Spinal cord (tissue), 10 donors: ENCODE measurements around the gene ALDH3B2. TPM values are rescaled to one million over a fixed set of nuclear protein-coding genes. Genes with fewer than 3 reads are reported as not detected.
"Not testable (repeated sequence)": the region's sequence is repeated elsewhere in the genome, so short reads cannot be mapped to it uniquely, and the experiment has no call there.

Experiments
- DNase-seq, 6 donors: peaks; one replicate each; pipeline versions ENCODE4 v3.0.0 to v3.0.0-alpha.2; 2013 to 2015; ENCODE audit warnings: low spot score in 6 of 6, low read depth in 4 of 6
- H3K27ac ChIP-seq: one replicate; pipeline ENCODE4 v1.5.1; 2013; ENCODE audit warnings: low read depth, low read length, control low read depth
- H3K27me3 ChIP-seq: one replicate; pipeline ENCODE4 v1.6.1; 2013; ENCODE audit warnings: low read length; ENCODE audit not compliant: control insufficient read depth, insufficient read depth
- H3K36me3 ChIP-seq: one replicate; pipeline ENCODE4 v1.6.1; 2013; ENCODE audit warnings: low read length; ENCODE audit not compliant: control insufficient read depth, insufficient read depth
- H3K4me1 ChIP-seq: one replicate; pipeline ENCODE4 v1.6.1; 2013; ENCODE audit warnings: low read length; ENCODE audit not compliant: control insufficient read depth, insufficient read depth
- H3K4me3 ChIP-seq: one replicate; pipeline ENCODE4 v1.5.1; 2013; ENCODE audit warnings: low read depth, low read length, control low read depth
- H3K9me3 ChIP-seq: one replicate; pipeline ENCODE4 v1.6.1; 2013; ENCODE audit warnings: low read length; ENCODE audit not compliant: control insufficient read depth, insufficient read depth
- WGBS: methylation state at CpG from one replicate; pipeline ENCODE4 v1.1.5; 2013; ENCODE audit warnings: missing lambda C conversion rate; ENCODE audit not compliant: insufficient coverage; 5-methylcytosine and 5-hydroxymethylcytosine counted together
- polyA plus RNA-seq, 2 donors: library from polyadenylated mRNA; unstranded; fragments of 120-200 nt; gene quantifications; one replicate each; pipeline ENCODE4 v1.2.1, GENCODE V29; 2013; ENCODE audit not compliant: insufficient read length in 2 of 2
- total RNA-seq, 2 donors: library from RNA; depleted of rRNA in 1 of 2; stranded (reverse); fragments of 120-200 nt in 1 of 2; fragments of >200 nt in 1 of 2; gene quantifications; one replicate each; pipeline versions ENCODE4 v1.2.3 to v1.2.4, GENCODE V29; 2013 to 2014
- donor health status: healthy.

ALDH3B2 gene
- total and polyA plus RNA-seq, 4 donors: not detected

GRCh38 chr11:67637441-67637840 lies 37.0 kb downstream of the ALDH3B2 start:
- WGBS: no CpG with 5 or more reads among the region's 3 CpGs
- not testable (repeated sequence) for DNase-seq, H3K36me3 ChIP-seq, H3K27me3 ChIP-seq, H3K27ac ChIP-seq, H3K4me3 ChIP-seq, H3K9me3 ChIP-seq
- H3K4me1 ChIP-seq: peaks cover 14% of the 10 kb centered on the region

- Histone ChIP-seq H3K4me1 (peaks cover 14% of the 10 kb centered on the region), H3K9me3 (no peaks in the 10 kb centered on the region), H3K27me3 (no peaks in the 10 kb centered on the region), H3K36me3 (no peaks in the 10 kb centered on the region), H3K4me3 (no peak overlapping the region), H3K27ac (no peak overlapping the region)
- DNase-seq: no peak
- no CpG with 5 or more reads among the region's 6 CpGs for WGBS
Observed at GRCh38 chr11:67636962-67637361, 37.5 kb downstream of the ALDH3B2 start.

GRCh38 chr11:67635231-67635521 lies 39.2 kb downstream of the ALDH3B2 start:
- no peak overlapping the region for H3K4me3 ChIP-seq
- WGBS: 93% methylated on average over 4 of the region's 4 CpGs
- peaks cover 23% of the 10 kb centered on the region for H3K4me1 ChIP-seq
- H3K27ac ChIP-seq: no peak overlapping the region
- H3K27me3 ChIP-seq: no peaks in the 10 kb centered on the region
- DNase-seq: no peak
- H3K36me3 ChIP-seq: no peaks in the 10 kb centered on the region
- H3K9me3 ChIP-seq: no peaks in the 10 kb centered on the region

GRCh38 chr11:67634366-67635230 lies 39.8 kb downstream of the ALDH3B2 start:
- Histone ChIP-seq H3K27me3 (no peaks in the 10 kb centered on the region), H3K4me1 (peaks cover 18% of the 10 kb centered on the region), H3K9me3 (no peaks in the 10 kb centered on the region), H3K4me3 (no peak overlapping the region), H3K27ac (no peak overlapping the region), H3K36me3 (no peaks in the 10 kb centered on the region)
- 83% methylated on average over 20 of the region's 20 CpGs for WGBS
- DNase-seq: no peak

GRCh38 chr11:67633758-67634365 lies 40.6 kb downstream of the ALDH3B2 start:
- Histone ChIP-seq H3K27me3 (no peaks in the 10 kb centered on the region), H3K36me3 (no peaks in the 10 kb centered on the region), H3K4me1 (peaks cover 24% of the 10 kb centered on the region), H3K4me3 (no peak overlapping the region), H3K9me3 (no peaks in the 10 kb centered on the region), H3K27ac (no peak overlapping the region)
- no peak for DNase-seq
- 90% methylated on average over 20 of the region's 22 CpGs for WGBS

GRCh38 chr11:67632982-67633755 lies 41.3 kb downstream of the ALDH3B2 start:
- Histone ChIP-seq H3K4me3 (no peak overlapping the region), H3K9me3 (no peaks in the 10 kb centered on the region), H3K4me1 (peaks cover 25% of the 10 kb centered on the region), H3K27me3 (no peaks in the 10 kb centered on the region), H3K36me3 (no peaks in the 10 kb centered on the region), H3K27ac (no peak overlapping the region)
- no peak for DNase-seq
- WGBS: 95% methylated on average over 29 of the region's 30 CpGs

- Histone ChIP-seq H3K27me3 (no peaks in the 10 kb centered on the region), H3K27ac (no peak overlapping the region), H3K4me1 (peaks cover 25% of the 10 kb centered on the region), H3K4me3 (no peak overlapping the region), H3K36me3 (no peaks in the 10 kb centered on the region), H3K9me3 (no peaks in the 10 kb centered on the region)
- 83% methylated on average over 12 of the region's 12 CpGs for WGBS
- no peak for DNase-seq
Observed at GRCh38 chr11:67632175-67632981, 42.0 kb downstream of the ALDH3B2 start.

- Histone ChIP-seq H3K27me3 (no peaks in the 10 kb centered on the region), H3K4me1 (peaks cover 25% of the 10 kb centered on the region), H3K4me3 (no peak overlapping the region), H3K9me3 (no peaks in the 10 kb centered on the region), H3K27ac (no peak overlapping the region), H3K36me3 (no peaks in the 10 kb centered on the region)
- no peak for DNase-seq
- WGBS: 96% methylated on average over 2 of the region's 2 CpGs
Observed at GRCh38 chr11:67631853-67632174, 42.6 kb downstream of the ALDH3B2 start.

- H3K4me3 ChIP-seq: no peak overlapping the region
- no peaks in the 10 kb centered on the region for H3K36me3 ChIP-seq
- no peak for DNase-seq
- WGBS: 84% methylated on average over 7 of the region's 7 CpGs
- no peaks in the 10 kb centered on the region for H3K9me3 ChIP-seq
- peaks cover 25% of the 10 kb centered on the region for H3K4me1 ChIP-seq
- no peaks in the 10 kb centered on the region for H3K27me3 ChIP-seq
- H3K27ac ChIP-seq: no peak overlapping the region
Observed at GRCh38 chr11:67631411-67631810, 43.0 kb downstream of the ALDH3B2 start.
